ENCODE measurements around the gene CNTFR.

CNTFR gene

DNA sequence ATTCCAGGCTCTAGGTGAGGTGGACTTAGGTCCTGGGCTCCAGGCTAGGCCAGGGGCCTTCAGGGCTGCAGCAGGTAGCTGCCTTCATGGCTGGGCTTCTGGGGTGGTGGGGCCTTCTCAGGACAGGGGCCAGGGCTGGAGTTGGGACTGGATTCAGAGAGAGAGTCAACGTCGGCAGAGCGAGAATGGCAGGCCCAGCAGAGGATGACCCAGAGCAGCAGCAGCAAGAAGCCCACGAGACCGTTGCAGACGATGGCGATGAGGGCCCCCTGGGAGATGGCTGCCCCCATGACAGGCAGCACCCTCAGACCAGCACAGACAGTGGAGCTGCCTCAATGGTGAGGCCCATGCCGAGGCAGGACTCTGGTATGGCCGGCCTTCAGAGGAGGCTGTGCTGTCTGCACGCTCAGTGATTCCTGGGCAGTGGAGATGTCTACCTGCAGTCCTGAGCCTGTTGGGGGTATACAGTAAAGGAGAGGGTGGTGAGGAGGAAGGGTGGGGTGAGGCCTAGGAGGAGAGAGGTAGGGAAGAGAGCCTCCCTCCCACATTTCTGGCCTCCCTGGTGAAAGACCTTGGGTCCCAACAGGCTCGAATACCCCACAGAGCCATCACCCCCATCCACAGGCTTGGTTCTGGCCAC, 68.0 kb downstream of the CNTFR start:
- DNase-seq = no peak

DNA sequence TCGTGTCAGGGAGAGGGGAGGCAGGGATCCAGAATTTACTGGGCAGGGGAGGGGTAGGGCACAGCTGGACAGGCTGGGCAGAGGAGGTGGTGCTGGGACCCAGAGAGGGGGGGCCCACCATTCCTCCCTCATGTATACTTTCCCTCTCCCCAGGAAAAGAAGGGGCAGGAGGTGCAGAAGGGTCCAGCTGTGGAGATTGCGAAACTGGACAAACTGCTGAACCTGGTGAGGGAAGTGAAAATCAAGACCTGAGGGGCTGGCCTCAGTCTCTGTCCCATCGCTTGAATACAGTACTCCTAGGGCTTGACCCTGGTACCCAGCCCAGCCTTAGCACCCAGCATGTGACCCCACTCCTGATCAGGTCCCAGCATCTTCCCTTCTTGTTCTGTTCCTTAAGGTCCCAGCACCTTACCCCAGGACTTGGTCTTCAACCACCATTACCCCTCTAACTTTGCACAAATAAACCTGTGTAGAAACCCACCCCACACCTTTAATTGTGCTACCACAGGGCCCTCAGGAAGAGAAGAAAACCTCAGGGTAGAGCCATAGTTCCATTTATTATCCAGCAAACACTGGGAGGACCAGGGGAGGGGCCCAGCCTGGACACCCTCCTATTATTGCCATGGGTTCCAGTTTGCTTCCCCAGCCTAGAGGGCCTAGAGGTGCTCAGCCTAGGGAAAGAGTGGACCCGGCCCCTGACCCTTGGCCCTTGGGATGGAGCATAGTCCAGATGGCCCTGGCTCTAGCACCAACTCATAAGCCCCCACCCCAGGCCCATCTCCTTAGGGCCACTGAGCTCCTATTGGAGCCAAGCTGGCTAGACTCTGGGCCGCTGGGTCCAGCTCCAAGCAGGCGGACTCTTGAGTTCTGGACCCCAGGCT, 68.8 kb downstream of the CNTFR start:
- no peak for DNase-seq

GRCh38 chr9:34520096-34520495, 69.4 kb downstream of the CNTFR start:
- DNase-seq = no peak

DNA sequence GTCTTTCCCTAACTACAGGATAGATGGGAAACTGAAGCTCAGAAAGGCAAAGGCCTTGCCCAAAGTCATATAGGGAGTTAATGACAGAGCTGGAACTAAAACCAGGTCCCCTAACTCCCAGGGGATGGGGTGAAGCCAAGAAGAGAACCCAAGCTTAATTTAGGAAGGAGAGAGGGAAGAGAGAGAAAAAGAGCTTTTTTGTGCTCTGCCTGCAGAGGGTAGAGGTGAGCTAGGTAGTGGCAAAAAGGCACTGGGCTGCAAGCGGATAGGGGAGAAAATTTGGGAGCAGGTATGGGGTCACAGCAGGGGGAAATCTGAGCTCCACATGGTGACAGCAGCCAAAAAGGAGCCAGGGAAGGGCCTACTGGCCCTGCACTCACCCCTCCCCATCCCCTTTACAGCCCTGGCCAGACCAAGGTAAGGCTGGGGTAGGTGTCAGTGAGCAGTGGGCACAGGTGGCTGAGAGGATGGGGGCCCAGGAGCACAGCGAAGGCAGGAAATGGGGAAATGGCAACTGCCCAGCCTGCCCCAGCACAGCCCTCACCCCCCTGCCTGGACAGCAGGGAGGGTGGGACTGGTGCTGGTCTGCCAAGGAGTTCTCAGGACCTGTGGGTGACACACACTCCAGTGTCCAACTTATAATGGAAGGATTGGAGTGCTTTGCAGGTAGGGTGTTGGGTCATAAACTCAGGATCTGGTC, 70.1 kb downstream of the CNTFR start:
- DNase-seq = no peak

DNA sequence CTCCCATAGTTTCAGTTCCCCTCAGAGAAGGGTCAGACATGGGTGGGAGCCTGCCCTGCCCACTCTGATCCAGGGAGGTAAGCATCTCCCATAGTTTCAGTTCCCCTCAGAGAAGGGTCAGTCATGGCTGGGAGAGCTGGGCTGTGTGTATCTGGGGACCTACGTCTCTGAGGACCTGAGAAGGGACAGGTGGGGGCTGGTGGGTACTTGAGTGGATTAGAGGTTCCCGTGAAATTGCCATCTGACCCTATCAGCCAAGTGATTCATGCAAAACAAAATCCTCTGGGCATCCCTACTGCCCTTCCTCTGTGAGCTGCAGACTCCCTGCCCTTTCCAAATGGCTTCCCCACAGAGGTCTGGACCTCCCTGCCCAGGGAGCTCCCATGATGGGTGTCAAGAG, 70.6 kb downstream of the CNTFR start:
- DNase-seq = no peak

- peak; percentile 68 for DNase-seq
Measured at GRCh38 chr9:34518110-34518616, 71.4 kb downstream of the CNTFR start.

DNA sequence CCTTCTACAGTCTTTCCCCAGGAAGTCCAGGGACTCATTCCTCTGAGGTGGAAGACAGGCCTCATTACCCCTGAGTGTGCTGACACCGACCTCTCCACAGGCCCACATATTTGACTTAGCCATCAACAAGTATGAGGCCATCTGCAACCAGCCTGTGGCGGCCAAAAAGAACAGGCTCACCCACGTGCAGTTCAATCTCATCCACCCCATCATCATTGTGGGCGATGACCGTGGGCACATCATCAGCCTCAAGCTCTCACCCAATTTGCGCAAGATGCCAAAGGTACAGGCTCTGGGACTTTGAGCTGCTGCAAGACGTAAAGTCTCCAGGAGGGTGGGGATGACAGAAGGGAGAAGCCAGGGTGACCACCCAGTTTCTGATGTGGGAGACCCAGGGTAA, 72.3 kb downstream of the CNTFR start:
- no peak for DNase-seq

- DNase-seq = no peak
Measured at GRCh38 chr9:34515959-34516358, 73.6 kb downstream of the CNTFR start.

DNA sequence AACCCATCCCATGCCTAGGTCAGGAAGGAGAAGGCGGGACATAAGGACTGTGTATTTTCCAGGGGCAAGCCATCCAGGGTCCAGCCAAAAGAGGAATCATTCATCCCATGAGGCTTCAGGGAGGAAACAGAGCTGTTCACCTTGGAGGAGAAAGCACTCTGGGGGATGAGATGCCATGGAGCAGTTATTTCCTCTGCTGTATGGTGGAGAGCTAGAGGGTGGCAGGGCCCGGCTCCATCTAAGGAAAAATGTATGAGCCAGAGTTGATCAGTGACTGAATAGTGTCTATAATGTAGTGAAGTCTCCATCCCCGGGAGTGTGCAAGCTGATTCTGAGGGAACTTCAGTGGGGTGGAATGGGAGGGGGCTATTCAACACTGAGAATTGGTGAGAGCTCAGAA, 74.7 kb downstream of the CNTFR start:
- DNase-seq = no peak

DNA sequence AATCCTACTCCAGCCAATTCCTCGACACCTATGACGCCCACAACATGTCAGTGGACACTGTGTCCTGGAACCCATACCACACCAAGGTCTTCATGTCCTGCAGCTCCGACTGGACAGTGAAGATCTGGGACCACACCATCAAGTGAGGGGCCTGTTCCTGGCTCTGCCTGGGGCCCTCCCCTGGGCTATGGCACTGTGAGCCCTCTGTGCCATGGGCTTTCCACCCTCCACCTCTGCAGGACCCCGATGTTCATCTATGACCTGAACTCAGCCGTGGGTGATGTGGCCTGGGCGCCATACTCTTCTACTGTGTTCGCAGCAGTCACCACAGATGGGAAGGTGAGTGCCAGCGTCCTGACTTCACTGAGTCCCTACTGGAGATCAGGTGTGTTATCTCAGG, 75.1 kb downstream of the CNTFR start:
- no peak for DNase-seq

GRCh38 chr9:34513567-34514214, 75.8 kb downstream of the CNTFR start:
- peak; percentile 50 for DNase-seq

DNA sequence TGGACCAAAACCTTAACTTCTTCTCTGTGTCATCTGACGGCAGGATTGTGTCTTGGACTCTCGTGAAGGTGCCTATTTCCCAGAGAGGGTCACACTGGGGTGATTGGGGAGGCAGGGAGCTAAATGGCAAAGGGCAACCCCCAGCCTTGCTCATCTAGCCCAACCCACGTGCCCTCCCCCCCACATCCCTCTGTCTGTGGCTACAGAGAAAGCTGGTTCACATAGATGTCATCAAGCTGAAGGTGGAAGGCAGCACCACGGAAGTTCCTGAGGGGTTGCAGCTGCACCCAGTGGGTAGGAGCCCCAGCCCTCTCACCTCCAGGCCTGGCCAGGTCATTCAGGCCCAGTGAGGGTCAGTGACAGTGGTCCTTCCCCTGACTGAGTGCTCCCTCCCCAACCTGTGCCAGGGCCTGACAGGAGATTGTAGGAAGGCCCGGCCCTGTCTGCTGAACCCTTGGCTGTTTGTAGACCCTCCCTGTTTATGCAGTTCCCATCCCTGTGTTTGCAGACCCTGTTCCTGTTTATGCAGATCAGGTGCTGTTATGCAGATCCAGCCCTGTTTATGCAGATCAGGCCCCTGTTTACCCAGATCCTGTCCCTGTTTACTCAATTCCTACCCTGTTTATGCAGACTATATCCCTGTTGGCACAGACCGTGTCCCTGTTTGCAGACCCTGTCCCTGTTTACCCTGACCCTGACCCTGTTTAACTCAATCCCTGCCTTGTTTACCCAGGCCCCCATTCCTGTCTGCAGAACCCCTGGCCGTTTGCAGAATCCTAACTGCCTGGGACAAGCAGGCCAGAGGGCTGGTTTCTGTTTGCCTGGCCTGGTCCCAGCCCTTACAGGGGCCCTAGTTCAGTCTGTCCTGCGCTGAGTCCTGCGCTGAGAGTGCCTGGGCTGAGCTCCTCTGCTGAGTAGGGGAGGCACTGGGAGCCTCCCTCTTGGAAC, 77.1 kb downstream of the CNTFR start:
- DNase-seq = no peak

DNA sequence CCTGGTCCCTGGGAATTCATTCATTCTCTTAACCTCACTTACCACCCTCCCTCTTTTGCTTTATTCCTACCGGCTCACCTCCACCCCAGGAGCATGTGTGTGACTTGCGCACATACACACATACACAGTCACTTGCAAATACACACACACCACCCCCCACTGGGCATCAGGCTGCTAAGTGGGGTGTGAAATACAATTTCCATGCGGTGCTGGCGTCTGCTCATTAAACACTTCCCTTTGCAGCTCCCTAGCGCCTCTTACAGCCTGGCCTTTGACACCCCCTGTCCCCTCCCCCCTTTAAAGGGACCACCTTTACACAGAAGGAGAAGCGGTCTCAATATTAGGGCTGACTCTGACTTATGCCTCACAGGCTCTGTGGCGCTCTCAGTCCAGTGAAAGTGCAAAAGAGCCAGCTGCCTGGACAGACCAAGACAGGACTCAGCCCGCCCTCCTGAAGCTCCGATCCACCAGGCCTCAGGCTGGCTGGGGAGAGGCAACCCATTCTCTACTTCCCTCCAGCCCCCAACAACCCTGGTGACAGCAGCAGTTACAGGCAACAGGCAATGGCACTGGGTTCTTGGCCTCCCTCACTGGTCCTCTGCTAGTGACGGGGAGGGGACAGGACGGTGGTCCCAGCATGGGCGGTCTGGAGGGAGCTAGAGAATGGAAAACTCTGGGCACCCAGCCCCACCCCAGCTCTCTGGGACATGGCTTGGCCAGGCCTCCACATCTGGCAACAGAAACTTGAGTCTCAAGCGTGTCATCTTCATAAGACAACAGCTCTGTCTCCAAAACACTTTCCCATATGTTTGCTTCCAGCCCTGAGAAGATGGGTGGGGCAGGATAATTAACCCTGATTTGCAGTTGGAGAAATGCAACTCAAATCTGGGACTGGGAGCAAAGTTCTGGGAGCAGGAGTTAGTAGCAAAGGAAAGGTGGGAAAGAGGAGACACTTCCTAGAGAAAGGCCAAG, 78.7 kb downstream of the CNTFR start:
- DNase-seq = peak; percentile 78

GRCh38 chr9:34508951-34509350, 80.6 kb downstream of the CNTFR start:
- no peak for DNase-seq

DNA sequence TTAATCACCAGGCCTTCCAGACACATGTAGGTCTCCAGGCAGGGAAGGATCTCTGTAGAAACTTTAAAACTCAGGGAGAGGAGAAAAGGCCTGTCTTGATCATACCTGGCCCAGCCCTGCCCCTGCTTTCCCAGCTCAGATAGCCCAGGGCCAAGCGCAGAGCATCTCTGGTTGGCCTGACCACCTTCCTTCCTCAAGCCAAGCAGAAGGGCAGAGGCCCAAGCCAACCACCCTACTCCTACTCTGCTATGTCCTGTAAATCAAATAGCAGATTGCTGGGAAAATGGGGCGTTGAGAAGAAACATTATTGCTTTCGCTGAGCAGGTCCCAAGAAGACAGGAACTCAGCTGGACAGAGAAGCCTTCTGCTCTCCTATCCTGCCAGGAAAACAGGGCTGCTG, 81.1 kb downstream of the CNTFR start:
- no peak for DNase-seq

DNA sequence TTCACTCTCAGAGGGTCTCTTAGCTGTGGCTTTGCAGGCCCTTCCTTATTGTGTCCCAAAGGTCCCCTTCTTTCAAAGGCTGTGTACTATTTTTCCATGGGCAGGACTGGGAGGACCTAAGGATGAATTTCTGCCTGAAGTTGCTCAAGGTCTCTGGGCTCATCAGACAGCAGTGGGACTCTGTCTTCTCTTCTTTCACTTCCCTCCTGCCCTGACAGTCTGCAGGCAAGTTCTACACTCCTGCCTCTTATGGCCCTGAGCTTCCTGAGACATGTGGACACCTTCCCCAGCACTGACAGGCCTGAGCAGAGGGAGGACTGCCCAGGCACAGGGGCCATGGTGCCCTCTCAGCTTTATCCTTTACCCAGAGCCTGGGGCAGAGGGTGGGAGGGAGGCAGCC, 81.6 kb downstream of the CNTFR start:
- no peak for DNase-seq

- DNase-seq = no peak
Measured at GRCh38 chr9:34507556-34507955, 82.0 kb downstream of the CNTFR start.

DNA sequence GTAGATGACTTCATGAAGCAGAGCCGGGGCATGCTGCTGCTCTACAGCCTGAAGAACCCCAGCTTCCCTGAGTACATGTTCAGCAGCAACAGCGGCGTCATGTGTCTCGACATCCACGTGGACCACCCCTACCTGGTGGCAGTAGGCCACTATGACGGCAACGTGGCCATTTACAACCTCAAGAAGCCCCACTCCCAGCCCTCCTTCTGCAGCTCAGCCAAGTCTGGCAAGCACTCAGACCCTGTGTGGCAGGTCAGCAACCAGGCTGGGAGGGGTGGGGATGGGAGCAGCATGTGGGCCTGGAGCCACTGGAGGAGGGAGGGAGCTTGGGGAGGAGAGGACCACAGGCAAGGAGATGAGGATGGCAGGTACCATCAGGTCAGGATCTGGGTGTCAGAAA, 82.9 kb downstream of the CNTFR start:
- DNase-seq = no peak

DNA sequence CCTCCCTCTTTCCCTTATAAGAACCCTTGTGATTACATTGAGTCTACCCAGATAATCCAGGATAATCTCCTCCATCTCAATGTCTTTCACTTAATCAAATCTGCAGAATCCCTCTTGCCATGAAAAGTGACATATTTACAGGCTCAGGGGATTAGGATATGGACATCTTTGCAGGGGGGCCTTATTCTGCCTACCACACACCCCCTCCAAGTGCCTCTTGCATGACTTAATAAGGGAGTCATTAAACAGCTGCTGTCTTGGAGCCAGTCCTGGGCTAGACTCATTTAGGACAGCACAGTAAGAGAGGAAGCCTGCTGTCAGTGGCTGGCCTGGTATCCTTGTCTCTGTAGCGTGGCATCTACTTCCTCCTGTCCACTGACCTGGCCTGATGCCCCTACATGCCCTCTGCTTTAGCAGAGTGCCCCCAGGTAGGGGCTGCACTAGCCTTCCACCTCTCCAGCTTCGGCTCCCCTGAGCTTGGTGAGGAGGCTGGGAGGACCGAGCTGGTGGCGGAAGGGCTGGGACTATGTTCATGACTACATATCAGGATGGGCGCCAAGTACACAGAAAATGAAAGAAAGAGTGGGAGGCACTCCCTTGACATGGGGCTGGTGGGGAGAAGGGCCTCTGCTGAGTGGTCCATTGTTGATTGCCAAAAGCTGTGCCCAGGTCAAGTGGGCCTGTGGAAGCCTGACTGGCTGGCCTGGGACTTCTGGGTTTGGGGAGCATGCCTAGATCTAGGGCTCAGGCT, 84.0 kb downstream of the CNTFR start:
- no peak for DNase-seq

DNA sequence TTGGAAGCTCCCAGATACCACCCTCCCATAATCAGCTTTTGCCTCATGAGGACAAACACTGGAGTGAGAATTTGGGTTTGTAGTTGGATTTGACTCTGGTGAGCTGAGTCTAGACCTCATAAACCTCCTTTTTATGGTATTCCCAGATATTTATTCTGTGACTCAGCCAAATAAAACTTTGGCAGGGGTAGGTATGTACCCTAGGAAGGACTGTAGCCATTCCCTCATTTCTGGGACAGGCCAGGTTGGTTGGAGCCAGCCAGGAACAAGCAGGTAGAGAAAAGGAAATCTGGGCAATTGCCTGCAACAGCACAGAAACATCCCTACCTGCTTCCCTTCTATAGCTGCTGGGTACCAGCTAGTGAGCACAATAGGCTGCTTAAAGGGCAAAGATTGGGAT, 86.1 kb downstream of the CNTFR start:
- no peak for DNase-seq

Measured in eye (tissue), 1 donor.